GM10266 (cell line): ENCODE measurements around the gene DENND11.

ENCODE experiments used
- DNase-seq: peaks from one replicate; pipeline ENCODE4 v3.0.0; 2012; ENCODE audit errors: extremely low spot score
- TF ChIP-seq, protein P1 (sequence below): IDR thresholded peaks from 2 replicates; pipeline ENCODE4 v1.5.1; 2012; ENCODE audit warnings: mild to moderate bottlenecking, low read depth; ENCODE audit not compliant: control insufficient read depth, insufficient read depth; ENCODE audit errors: missing control alignments

Gene DENND11

DNA sequence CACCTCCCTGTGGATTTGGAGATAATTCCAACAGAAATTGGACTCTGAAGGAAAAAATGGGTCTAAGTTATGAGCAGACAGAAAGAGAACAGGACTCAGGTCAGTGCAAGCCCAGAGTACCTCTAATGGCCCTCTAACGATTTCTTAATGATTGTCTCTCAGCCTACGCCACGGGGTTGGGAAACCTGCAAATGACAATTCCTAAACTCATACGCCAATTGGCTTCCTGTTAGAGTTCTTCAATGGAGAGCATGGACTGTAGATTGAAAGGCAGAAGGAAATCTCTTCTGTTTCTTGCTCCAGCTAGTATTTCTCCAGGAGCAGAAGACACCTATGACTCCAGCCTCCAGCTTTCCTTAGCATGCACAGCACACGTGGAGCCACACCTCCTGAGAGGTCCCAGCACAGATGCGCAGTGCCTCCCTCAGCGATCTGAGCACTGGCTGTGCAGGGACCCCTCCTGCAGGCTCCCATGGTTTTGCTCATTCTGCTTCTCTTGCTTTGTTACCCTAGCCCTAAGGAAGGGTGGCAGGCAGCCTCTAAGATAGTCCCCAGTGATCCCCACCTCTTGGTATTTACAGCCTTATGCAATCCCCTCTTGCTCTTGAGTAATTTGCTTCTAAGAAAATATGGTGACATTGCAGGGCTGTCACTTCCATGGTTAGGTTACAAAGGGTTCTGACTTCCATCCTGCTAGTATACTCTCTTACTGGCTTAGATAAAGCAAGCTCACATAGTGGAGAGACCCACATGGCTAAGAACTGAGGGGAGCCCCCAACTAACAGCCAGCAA is 30.1 kb downstream of the DENND11 start:
- DNase-seq: no peak
- TF ChIP-seq, protein P1, sequence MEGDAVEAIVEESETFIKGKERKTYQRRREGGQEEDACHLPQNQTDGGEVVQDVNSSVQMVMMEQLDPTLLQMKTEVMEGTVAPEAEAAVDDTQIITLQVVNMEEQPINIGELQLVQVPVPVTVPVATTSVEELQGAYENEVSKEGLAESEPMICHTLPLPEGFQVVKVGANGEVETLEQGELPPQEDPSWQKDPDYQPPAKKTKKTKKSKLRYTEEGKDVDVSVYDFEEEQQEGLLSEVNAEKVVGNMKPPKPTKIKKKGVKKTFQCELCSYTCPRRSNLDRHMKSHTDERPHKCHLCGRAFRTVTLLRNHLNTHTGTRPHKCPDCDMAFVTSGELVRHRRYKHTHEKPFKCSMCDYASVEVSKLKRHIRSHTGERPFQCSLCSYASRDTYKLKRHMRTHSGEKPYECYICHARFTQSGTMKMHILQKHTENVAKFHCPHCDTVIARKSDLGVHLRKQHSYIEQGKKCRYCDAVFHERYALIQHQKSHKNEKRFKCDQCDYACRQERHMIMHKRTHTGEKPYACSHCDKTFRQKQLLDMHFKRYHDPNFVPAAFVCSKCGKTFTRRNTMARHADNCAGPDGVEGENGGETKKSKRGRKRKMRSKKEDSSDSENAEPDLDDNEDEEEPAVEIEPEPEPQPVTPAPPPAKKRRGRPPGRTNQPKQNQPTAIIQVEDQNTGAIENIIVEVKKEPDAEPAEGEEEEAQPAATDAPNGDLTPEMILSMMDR: no peak

DNA sequence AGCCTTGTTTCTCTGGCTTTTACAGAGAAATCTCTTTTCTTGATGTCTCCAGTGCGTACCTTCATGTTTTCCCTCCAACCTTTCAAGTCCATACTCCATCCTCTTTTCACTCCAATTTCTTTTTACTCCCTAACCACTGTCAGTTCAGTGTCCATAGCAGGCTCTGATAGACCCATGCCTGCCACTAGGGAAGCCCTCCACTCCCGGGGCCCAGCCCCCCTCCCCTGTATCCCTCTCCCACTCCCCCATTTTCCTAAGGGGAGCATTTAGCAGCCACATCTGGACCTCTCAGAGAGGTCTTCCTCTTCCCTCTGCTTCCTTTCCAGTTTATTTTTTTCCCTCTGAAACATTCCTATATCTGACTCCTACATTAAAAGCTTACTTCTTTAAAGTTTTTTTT is 33.1 kb downstream of the DENND11 start:
- TF ChIP-seq, protein P1: no peak
- DNase-seq: no peak

DNA sequence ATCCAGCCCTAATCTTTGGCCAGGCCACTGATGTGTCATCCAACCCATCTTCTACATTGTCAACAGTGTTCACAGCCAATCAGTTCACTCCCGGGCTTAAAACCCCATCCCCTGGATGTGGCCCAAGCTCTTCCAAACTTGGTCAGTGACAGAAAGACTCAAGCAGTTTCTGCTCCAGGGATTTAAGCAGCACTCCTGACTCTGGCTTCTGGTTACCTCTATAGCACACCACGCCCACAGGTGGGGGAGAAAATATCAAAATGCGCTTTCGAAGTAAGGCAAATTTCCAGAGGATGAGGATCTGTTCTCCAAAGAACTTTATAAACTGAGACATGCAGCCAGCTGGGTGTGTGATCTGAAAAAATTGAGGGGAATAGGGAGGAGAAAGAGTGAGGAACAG is 35.9 kb downstream of the DENND11 start:
- DNase-seq: no peak

DNA sequence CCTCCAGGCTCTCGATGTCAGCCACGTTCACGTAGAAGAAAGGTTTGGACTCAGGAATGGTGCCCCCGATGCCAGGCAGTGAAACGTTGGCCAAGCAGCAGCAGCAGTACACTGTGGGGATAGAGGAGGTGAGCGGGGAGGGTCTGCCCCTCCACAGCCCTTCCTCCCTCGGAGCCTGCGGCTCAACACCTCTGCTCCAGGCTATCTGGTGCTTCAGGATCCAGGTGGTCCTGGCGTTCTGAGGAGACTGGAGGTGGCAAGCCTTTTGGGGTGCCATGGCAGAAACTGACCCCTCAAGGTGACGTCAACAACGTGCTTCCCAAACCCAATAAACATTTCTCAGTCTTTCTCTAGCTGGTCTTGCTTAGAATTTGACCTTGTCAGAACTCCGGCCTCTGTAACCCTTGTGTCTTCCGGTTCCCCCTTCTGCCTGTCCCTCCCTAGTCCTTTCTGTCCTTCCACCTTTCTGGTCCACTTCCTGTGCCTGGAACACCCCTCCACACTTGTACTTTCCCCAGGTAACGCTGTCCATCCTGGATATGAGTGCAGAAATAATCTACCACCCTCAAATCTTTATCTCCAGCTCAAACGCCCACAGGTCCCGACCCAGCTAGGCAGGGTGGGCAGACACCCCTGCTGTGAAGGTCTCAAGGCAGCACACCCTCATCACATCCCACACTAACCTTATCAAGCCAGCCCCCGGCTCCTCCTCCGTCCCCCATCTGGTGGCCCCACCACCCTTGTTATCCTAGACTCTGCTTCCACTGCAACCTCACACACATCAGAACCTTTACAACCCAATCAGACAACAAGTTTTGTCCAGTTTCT is 36.5 kb downstream of the DENND11 start:
- TF ChIP-seq, protein P1: no peak
- no peak for DNase-seq

More for the DNA sequence above, 35.9 kb downstream of the DENND11 start:
- TF ChIP-seq, protein P1: no peak

DNA sequence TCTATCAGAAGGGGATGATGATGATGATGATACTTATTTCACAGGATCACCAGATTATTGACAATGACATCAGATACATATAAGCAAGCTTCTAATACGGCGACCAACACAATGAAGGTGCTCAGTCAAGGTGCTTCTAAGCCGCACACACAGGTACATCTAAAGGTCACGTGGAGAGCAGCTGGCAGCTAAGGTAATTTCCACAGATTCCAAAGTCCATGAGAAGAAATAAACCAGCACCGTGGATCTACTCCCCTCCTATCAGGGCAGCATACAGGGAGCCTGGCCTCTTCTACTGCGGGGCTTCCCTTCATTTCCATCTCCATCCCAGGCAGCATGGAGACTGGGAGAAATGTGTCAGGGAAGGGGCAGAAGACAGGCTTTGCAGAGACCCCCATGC is 37.5 kb downstream of the DENND11 start:
- TF ChIP-seq, protein P1: no peak
- DNase-seq: no peak

DNA sequence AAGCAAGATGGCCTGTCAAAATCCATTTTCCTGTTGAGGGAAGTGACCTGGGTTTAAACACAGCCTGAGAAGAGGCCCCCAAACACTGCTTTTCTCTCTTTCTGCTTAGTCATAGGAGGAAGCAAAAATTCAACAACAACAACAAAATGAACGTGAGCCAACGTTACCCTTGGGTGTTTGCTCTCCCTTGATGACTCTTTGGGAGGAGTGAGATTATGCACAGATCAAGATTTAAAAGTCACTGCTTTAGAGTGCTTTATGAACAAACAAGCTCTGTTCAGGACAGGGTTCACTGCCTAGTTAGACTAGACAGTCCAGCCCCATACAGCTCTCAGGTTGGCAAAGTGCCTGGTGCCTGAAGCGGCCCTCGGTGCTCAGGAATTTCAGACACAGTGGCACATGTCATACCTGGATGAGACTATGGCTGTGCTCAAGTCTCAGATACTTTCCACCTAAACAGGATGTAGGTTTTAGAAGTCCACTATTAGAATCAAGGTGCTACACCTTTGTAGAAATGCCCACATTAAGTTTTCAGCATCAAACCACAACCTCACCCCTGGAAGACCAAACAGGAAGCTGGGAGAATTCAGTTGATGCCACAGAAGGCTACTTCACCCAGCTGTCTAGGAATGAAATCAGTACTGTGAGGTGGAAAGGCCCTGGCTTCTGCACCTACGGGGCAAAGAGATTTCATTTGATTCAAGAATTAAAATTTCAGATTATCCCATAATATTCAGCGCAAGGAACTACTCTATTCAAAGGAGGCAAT is 38.7 kb downstream of the DENND11 start:
- TF ChIP-seq, protein P1: no peak
- no peak for DNase-seq
